ENCODE results near the gene MIB1. TPM values are rescaled to one million over a fixed set of nuclear protein-coding genes. Genes with fewer than 3 reads are reported as not detected.

Gene MIB1
- total RNA-seq, 3 donors from 2014 or later = 35.0 to 55.2 (median 37.7) TPM

DNA sequence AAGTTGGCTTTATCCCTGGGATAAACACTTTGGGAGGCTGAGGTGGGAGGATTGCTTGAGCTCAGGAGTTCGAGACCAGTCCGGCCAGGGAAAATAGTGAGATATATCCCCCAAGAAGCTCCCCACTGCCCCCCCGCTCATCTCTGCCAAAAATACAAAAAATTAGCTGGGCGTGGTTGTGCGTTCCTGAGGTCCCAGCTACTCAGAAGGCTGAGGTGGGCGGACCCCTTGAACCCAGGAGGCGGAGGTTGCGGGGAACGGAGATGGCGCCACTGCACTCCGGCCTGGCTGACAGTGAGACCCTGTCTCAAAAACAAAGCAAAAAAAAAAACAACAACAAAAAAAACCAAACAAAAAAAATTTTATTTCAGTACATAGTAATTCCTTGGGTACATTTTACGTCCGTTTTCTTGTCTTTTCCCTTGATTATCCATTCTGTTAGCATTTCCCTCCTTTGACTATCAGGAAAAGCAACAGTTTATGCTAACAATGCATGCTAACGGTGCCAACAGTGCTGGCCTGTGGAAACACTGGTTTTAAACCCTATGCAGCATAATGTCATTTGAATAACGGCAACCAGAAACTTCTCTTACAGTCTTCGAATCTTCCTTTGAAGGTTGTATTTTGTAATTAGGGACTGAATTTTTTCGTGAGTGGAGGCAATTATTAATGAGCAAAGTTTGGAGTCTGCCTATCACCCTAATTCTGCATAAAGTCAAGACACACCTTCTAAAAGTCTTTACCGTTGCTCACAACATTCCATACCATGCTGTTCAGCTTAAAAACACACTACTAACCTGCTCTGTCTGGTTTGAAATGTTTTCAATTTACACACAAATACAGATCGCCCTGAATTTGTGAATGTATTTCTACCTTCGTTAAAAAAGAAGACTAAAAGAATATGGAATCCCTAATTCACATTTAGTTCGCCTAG lies 721 bp upstream of the MIB1 start:
- H3K27me3 ChIP-seq = no peaks in the 10 kb centered on the region
- peak overlapping the region; percentile 41 to 99 for H3K27ac ChIP-seq
- DNase-seq (ENCODE audit: low spot score in 2 of 2) = no peak
- no peaks in the 10 kb centered on the region for H3K9me3 ChIP-seq
- peak overlapping the region; percentile 84 to 97 (median 94) for H3K4me3 ChIP-seq
- intact Hi-C loops (cut with DNase I; ENCODE audit: low total_unique reads) = no loop called here
- no peaks in the 10 kb centered on the region for H3K4me1 ChIP-seq
- no peaks in the 10 kb centered on the region for H3K36me3 ChIP-seq
- TF ChIP-seq CTCF (IDR thresholded peaks at IDR 0.05) (no peak), POLR2AphosphoS5 (IDR thresholded peaks at IDR 0.05) (no peak), POLR2A (IDR thresholded peaks at IDR 0.05) (no peak)

- Histone ChIP-seq H3K4me1 (no peaks in the 10 kb centered on the region), H3K9me3 (no peaks in the 10 kb centered on the region), H3K27ac (peak overlapping the region; percentile 98 to 99), H3K27me3 (no peaks in the 10 kb centered on the region), H3K4me3 (peak overlapping the region; percentile 84 to 97 (median 94)), H3K36me3 (no peaks in the 10 kb centered on the region)
- DNase-seq (ENCODE audit: low spot score in 2 of 2) = no peak
- intact Hi-C loops (cut with DNase I; ENCODE audit: low total_unique reads) = no loop called here
- no peak for TF ChIP-seq POLR2A (IDR thresholded peaks at IDR 0.05)
- no peak for TF ChIP-seq POLR2AphosphoS5 (IDR thresholded peaks at IDR 0.05)
- no peak for TF ChIP-seq CTCF (IDR thresholded peaks at IDR 0.05)
Observed at GRCh38 chr18:21741312-21741561, 645 bp downstream of the MIB1 start.

DNA sequence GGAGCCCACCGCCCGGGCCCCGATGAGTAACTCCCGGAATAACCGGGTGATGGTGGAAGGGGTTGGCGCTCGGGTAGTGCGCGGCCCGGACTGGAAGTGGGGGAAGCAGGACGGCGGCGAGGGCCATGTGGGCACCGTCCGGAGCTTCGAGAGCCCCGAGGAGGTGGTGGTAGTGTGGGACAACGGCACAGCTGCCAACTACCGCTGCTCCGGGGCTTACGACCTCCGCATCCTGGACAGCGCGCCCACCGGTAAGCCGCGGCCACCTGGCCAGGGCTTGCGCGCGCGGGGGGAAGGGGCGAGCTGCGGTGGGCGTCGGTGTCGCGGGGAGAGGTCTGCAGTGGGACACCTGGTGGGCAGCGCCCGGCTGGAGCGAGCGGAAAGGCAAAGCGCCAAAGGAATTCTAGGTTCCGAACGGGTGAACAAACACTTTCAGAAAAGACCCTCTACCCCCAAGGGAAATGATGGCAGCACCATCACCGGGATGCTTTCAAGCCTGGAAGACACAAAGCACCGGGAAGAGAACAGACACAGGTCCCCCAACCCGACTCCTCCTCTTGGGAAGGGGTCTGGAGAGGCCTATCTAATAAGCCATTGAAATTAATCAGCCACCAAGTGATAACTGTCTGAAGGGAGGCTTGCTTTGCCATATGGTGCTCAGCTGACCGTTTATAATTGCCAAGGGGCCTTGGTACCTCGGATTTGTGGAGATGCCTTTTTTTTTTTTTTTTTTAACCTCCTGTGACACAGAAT lies 1.1 kb downstream of the MIB1 start:
- peak overlapping the region; percentile 84 to 97 (median 94) for H3K4me3 ChIP-seq
- no peaks in the 10 kb centered on the region for H3K27me3 ChIP-seq
- H3K4me1 ChIP-seq = no peaks in the 10 kb centered on the region
- H3K9me3 ChIP-seq = no peaks in the 10 kb centered on the region
- no peak for DNase-seq (ENCODE audit: low spot score in 2 of 2)
- no peak for TF ChIP-seq POLR2AphosphoS5 (IDR thresholded peaks at IDR 0.05)
- TF ChIP-seq POLR2A (IDR thresholded peaks at IDR 0.05) = no peak
- no peak for TF ChIP-seq CTCF (IDR thresholded peaks at IDR 0.05)
- H3K36me3 ChIP-seq = no peaks in the 10 kb centered on the region
- intact Hi-C loops (cut with DNase I; ENCODE audit: low total_unique reads) = no loop called here
- peak overlapping the region; percentile 98 to 99 for H3K27ac ChIP-seq

GRCh38 chr18:21742315-21742687 lies 1.7 kb downstream of the MIB1 start:
- Histone ChIP-seq H3K4me1 (no peaks in the 10 kb centered on the region), H3K27ac (no peak overlapping the region), H3K36me3 (no peaks in the 10 kb centered on the region), H3K4me3 (peak overlapping the region; percentile 84 to 97 (median 94)), H3K27me3 (no peaks in the 10 kb centered on the region), H3K9me3 (no peaks in the 10 kb centered on the region)
- no peak for DNase-seq (ENCODE audit: low spot score in 2 of 2)
- TF ChIP-seq CTCF (IDR thresholded peaks at IDR 0.05) = no peak
- no peak for TF ChIP-seq POLR2A (IDR thresholded peaks at IDR 0.05)
- TF ChIP-seq POLR2AphosphoS5 (IDR thresholded peaks at IDR 0.05) = no peak
- intact Hi-C loops (cut with DNase I; ENCODE audit: low total_unique reads) = no loop called here

Measured in breast epithelium (tissue), 4 donors.